C4-2B (cell line): ENCODE results near the gene TRIO.

Source experiments
- ZFX ChIP-seq: fragments of 450-650 bp; IDR thresholded peaks from 2 replicates; pipeline ENCODE4 v1.6.1; 2017
- TF ChIP-seq, protein P1 (sequence below): fragments of 450-650 bp; conservative IDR thresholded peaks from 2 replicates; pipeline ENCODE4 v1.5.1; 2017; ENCODE audit warnings: mild to moderate bottlenecking

DNA sequence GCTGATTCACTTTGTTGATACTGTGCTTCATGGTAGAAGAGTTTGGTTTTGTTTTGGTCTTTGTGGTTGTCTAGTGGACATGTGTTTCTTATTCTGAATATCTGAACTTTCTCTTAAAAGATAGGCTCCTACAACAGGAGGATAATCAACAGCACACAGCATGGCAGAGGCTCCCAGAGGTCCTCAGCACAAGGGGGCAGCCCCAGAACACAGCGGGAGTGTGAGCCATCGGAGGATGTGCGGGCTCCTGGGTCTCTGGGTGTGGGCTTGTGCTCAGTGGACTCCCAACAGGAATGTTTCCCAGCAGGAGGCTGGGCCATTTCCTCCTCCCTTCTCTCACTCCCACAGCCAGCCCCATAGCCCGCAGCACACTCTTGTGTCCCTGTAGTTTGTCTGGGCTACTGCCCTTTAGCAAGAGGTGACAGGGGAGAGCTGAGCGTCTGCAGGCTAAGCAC is 274.2 kb downstream of the TRIO start:
- TF ChIP-seq, protein P1, sequence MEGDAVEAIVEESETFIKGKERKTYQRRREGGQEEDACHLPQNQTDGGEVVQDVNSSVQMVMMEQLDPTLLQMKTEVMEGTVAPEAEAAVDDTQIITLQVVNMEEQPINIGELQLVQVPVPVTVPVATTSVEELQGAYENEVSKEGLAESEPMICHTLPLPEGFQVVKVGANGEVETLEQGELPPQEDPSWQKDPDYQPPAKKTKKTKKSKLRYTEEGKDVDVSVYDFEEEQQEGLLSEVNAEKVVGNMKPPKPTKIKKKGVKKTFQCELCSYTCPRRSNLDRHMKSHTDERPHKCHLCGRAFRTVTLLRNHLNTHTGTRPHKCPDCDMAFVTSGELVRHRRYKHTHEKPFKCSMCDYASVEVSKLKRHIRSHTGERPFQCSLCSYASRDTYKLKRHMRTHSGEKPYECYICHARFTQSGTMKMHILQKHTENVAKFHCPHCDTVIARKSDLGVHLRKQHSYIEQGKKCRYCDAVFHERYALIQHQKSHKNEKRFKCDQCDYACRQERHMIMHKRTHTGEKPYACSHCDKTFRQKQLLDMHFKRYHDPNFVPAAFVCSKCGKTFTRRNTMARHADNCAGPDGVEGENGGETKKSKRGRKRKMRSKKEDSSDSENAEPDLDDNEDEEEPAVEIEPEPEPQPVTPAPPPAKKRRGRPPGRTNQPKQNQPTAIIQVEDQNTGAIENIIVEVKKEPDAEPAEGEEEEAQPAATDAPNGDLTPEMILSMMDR: no peak
- TF ChIP-seq ZFX: no peak
